GM20431 (cell line): Measurements from ENCODE around the gene ORC1.

Experiments
- in situ Hi-C: fragments of 300-500 bp; cut with MseI, MboI; formaldehyde crosslinking; loops from one replicate; pipeline ENCODE4 v1.15.0; 2020; ENCODE audit warnings: low sequenced_read_pairs; ENCODE audit not compliant: unreplicated experiment

The ORC1 gene

GRCh38 chr1:52404116-52404974 is at the start of gene ORC1, which contains the start of gene PRPF38A:
ORC1 (minus strand) TSS chr1:52404423; CDS start chr1:52402223, 2,200 bp downstream.
PRPF38A (plus strand) TSS chr1:52404602; CDS start chr1:52404750, 148 bp downstream.
- in situ Hi-C loops = no loop called here

GRCh38 chr1:52444463-52444862 is 40.2 kb upstream of the ORC1 start:
- in situ Hi-C loops = no loop called here

- in situ Hi-C loops = no loop called here
Measured at GRCh38 chr1:52439976-52440375, 35.8 kb upstream of the ORC1 start.

- in situ Hi-C loops = no loop called here
Measured at GRCh38 chr1:52436817-52437216, 32.6 kb upstream of the ORC1 start.

- in situ Hi-C loops = no loop called here
Measured at GRCh38 chr1:52435650-52436049, 31.4 kb upstream of the ORC1 start.

GRCh38 chr1:52435211-52435610 is 31.0 kb upstream of the ORC1 start:
- in situ Hi-C loops = no loop called here

GRCh38 chr1:52432807-52433206 is 28.6 kb upstream of the ORC1 start:
- in situ Hi-C loops = no loop called here

GRCh38 chr1:52427152-52427551 is 22.9 kb upstream of the ORC1 start:
- in situ Hi-C loops = no loop called here

- in situ Hi-C loops = no loop called here
Measured at GRCh38 chr1:52426371-52426770, 22.1 kb upstream of the ORC1 start.

- in situ Hi-C loops = no loop called here
Measured at GRCh38 chr1:52424813-52425212, 20.6 kb upstream of the ORC1 start.

- in situ Hi-C loops = no loop called here
Measured at GRCh38 chr1:52424231-52424636, 20.0 kb upstream of the ORC1 start.

- in situ Hi-C loops = no loop called here
Measured at GRCh38 chr1:52423771-52424170, 19.5 kb upstream of the ORC1 start.

- in situ Hi-C loops = no loop called here
Measured at GRCh38 chr1:52423055-52423454, 18.8 kb upstream of the ORC1 start.

- in situ Hi-C loops = no loop called here
Measured at GRCh38 chr1:52420713-52421112, 16.5 kb upstream of the ORC1 start.

GRCh38 chr1:52416811-52417210 is 12.6 kb upstream of the ORC1 start:
- in situ Hi-C loops = no loop called here

GRCh38 chr1:52414942-52415341 is 10.7 kb upstream of the ORC1 start:
- in situ Hi-C loops = no loop called here

GRCh38 chr1:52413410-52413989 is 9.3 kb upstream of the ORC1 start:
- in situ Hi-C loops = no loop called here

GRCh38 chr1:52404975-52405338 is 734 bp upstream of the ORC1 start:
- in situ Hi-C loops = no loop called here

GRCh38 chr1:52403566-52404115 is 582 bp downstream of the ORC1 start:
- in situ Hi-C loops = no loop called here

GRCh38 chr1:52402860-52403240 is 1.4 kb downstream of the ORC1 start:
- in situ Hi-C loops = no loop called here

GRCh38 chr1:52400131-52400530 is 4.1 kb downstream of the ORC1 start:
- in situ Hi-C loops = no loop called here
